SK-N-SH treated with all-trans-retinoic acid at 6 μM for 48 hours (cell line): ENCODE data around the gene TSN.

Experiments used
- ESRRG ChIP-seq: fragments of 250-450 bp; sonication (Bioruptor Pico); IDR thresholded peaks from 2 replicates; pipeline ENCODE4 v1.6.1; 2021; ENCODE audit warnings: mild to moderate bottlenecking
- ZNF70 ChIP-seq: fragments of 450-650 bp; formaldehyde crosslinking; IDR thresholded peaks from 2 replicates; pipeline ENCODE4 v1.5.0; 2020; ENCODE audit warnings: mild to moderate bottlenecking, moderate library complexity

DNA sequence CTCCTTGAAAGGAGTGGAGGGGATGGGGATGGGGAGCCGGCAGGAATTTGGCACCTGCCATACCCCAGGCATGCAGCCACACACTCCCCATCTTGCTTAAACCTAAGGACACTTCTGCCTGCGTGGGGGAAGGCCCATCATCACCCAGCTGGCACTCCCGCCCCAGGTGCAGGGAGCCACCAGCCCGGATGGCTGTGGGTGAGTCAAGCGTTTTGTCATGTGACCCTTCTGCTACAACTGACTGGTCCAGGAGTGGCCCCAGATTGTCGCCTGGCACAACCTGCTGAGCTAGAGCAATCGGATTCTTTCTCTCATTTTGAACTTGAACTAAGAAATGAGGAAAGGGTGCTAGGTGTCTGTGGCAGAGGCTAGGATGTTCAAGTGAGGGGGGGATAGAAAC, 61.3 kb downstream of the TSN start:
- TF ChIP-seq ZNF70 (CRISPR knock-in tag) = no peak
- no peak for TF ChIP-seq ESRRG
